GM12864 (cell line): ENCODE results near the gene NINJ2.

Source experiments
- DNase-seq: peaks from one replicate; pipeline ENCODE4 v3.0.0-alpha.2; 2011; ENCODE audit warnings: low read depth
- H3K4me3 ChIP-seq: 2 replicates; pipeline ENCODE4 v1.5.1; 2011; ENCODE audit warnings: mild to moderate bottlenecking, low read depth, low read length, control low read depth
- CTCF ChIP-seq: IDR thresholded peaks from 2 replicates; pipeline ENCODE4 v1.5.1; 2011; ENCODE audit warnings: low read depth, mild to moderate bottlenecking, moderate library complexity, low read length, control low read depth, inconsistent platforms; ENCODE audit errors: missing control alignments

NINJ2 gene

GRCh38 chr12:612293-612692, 51.0 kb downstream of the NINJ2 start:
- no peak for DNase-seq
- H3K4me3 ChIP-seq, result no peak overlapping the region
- TF ChIP-seq CTCF, result no peak

- DNase-seq, result no peak
- H3K4me3 ChIP-seq, result no peak overlapping the region
- TF ChIP-seq CTCF, result no peak
These were observed 51.5 kb downstream of the NINJ2 start for GRCh38 chr12:611721-612120.

GRCh38 chr12:608921-609320, 54.3 kb downstream of the NINJ2 start:
- no peak overlapping the region for H3K4me3 ChIP-seq
- DNase-seq, result no peak
- TF ChIP-seq CTCF, result no peak

- H3K4me3 ChIP-seq, result no peak overlapping the region
- DNase-seq, result no peak
- no peak for TF ChIP-seq CTCF
These were observed 54.8 kb downstream of the NINJ2 start for GRCh38 chr12:608413-608812.

- no peak for DNase-seq
- H3K4me3 ChIP-seq, result no peak overlapping the region
- TF ChIP-seq CTCF, result no peak
These were observed 55.7 kb downstream of the NINJ2 start for GRCh38 chr12:607541-608001.

DNA sequence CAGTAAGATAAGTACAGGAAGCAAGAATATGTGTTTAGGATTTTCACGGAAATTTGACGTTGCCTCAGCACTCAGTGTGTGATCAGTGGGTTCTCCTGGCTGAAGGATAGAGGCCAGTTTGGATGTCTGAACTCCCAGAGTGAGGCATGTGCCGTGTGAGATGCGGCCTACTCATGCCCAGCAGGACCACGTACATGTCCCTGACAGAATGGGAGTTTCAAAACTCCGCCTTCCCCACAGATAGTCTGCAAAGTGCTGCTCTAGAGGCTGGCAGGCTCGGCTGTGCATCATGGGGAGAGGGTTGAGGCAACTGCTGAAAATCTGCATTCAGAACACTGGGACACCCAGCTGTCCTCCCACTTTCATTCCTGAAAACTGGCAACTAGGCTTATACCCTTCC, 58.3 kb downstream of the NINJ2 start:
- H3K4me3 ChIP-seq, result no peak overlapping the region
- TF ChIP-seq CTCF, result no peak
- no peak for DNase-seq

DNA sequence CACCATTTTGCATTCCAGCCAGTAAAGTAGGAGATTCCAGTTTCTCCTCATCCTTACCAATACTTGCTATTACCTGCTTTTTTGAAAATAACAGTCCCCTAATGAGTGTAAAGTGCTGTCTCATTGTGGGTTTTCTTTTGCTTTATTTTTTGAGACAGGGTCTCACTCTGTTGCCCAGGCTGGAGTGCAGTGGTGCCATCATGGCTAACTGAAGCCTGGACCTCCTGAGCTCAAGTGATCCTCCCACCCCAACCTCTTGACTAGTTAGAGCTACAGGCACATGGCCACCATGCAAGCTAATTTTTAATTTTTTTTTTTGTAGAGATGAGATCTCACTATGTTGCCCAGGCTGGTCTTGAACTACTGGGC, 60.6 kb downstream of the NINJ2 start:
- TF ChIP-seq CTCF, result no peak

More for the DNA sequence above, 60.6 kb downstream of the NINJ2 start:
- no peak overlapping the region for H3K4me3 ChIP-seq
- no peak for DNase-seq
